HG03469 (cell line): ENCODE results near the gene GIT1.

Experiments
- ATAC-seq: cut with Tn5 transposase; IDR thresholded peaks from one replicate; pipeline ENCODE4 v1.9.1; 2021; ENCODE audit warnings: mild to moderate bottlenecking, moderate library complexity, moderate number of reproducible peaks; ENCODE audit not compliant: unreplicated experiment

The GIT1 gene

GRCh38 chr17:29533976-29534375, 55.5 kb downstream of the GIT1 start:
- ATAC-seq: no peak

- no peak for ATAC-seq
Measured at GRCh38 chr17:29526322-29526721, 63.1 kb downstream of the GIT1 start.

GRCh38 chr17:29524692-29525091, 64.8 kb downstream of the GIT1 start:
- ATAC-seq: no peak
